GM18867 (cell line): ENCODE measurements around the gene FEZF2.

Experiments used
- ATAC-seq: cut with Tn5 transposase; IDR thresholded peaks from one replicate; pipeline ENCODE4 v1.9.1; 2021; ENCODE audit warnings: mild to moderate bottlenecking, moderate library complexity; ENCODE audit not compliant: unreplicated experiment

The FEZF2 gene

GRCh38 chr3:62332835-62333244, 40.5 kb downstream of the FEZF2 start:
- ATAC-seq = no peak

- ATAC-seq = no peak
These were observed 41.3 kb downstream of the FEZF2 start for GRCh38 chr3:62332017-62332416.

- no peak for ATAC-seq
These were observed 43.4 kb downstream of the FEZF2 start for GRCh38 chr3:62329971-62330370.

DNA sequence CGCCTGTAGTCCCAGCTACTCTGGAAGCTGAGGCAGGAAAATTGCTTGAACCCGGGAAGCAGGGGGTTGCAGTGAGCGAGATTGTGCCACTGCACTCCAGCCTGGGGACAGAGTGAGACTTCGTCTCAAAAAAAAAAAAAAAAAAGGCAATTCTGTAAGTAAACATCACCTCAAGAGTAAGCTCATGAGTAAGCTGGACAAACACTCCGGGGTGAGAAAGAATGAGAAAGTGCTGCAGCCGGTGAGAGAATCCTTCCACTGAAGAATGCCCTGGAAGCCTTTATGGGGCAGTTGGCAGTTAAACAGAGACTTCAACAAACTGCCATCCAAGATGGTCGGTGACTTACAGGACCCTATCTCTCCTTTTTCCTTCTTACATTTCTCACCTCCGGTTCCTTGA, 47.5 kb downstream of the FEZF2 start:
- no peak for ATAC-seq

DNA sequence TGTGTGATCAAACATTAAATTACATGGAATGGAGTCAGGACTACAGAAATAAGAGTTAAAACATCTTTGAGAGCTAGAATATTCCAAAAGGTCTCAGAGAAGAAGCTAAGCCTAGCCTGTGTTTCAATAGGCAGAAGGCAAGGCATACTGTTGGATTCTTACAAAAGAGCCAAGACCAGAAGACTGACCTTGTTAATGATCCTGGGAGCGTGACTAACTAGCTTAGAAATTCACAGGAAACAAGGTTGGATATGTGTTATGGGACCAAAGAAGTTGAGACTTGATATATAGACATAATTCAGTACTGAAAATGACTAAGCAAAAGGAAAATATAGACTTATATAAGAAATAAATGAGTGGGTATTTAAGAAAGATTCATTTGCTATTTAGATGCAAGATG, 50.1 kb downstream of the FEZF2 start:
- no peak for ATAC-seq
